Adrenal gland (tissue), 5 donors: ENCODE data around the gene SLC22A16.

ENCODE experiments used
- POLR2A ChIP-seq, 2 donors: fragments of 450-650 bp; IDR thresholded peaks; one replicate each; pipeline ENCODE4 v1.6.1; 2017; ENCODE audit warnings: antibody characterized with exemption in 2 of 2, mild to moderate bottlenecking in 2 of 2, moderate library complexity in 1 of 2
- TF ChIP-seq, protein P1 (sequence below), 6 experiments: fragments of 450-650 bp in 4 of 6; fragments of 200-600 bp in 2 of 6; sonication (generic) in 1 of 6; IDR thresholded peaks; 1 replicate in 5 of 6; 2 replicates in 1 of 6; pipeline versions ENCODE4 v1.5.1 to v1.8.0; 2016 to 2021; ENCODE audit warnings: antibody characterized with exemption in 6 of 6, mild to moderate bottlenecking in 2 of 6, moderate library complexity in 1 of 6
- donor health status: DM: no; HTN: no; CAD: no.

DNA sequence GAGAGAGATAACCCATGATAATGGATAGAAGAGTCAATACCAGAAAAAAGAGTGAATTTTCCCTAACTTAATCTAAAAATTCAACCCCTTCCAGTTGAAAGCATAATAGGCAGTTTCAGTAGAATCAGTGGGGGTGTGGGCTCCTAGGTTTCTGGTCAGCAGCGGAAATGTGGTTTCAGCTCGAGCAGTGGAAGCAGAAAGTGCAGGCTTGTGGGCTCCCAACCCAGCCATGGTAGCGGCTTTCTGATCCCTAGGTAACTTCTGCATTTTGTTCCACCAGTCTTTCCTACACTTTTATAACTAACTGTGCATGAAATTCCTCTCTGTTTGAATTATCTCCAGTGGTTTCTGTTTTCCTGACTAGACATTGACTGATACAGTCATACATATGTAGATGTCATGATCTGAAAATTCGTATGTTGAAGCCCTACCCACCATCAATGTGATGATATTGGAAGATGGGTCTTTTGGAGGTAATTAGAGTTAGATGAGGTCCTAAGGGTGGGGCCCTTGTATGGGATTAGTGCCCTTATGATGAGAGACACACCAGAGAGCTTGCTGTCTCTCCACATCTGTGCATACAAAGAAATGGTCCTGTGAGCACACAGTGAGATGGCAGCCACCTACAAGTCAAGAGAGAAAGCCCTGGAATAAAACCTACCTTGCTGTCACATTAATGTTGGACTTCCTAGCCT is 54.5 kb downstream of the SLC22A16 start:
- TF ChIP-seq, protein P1, sequence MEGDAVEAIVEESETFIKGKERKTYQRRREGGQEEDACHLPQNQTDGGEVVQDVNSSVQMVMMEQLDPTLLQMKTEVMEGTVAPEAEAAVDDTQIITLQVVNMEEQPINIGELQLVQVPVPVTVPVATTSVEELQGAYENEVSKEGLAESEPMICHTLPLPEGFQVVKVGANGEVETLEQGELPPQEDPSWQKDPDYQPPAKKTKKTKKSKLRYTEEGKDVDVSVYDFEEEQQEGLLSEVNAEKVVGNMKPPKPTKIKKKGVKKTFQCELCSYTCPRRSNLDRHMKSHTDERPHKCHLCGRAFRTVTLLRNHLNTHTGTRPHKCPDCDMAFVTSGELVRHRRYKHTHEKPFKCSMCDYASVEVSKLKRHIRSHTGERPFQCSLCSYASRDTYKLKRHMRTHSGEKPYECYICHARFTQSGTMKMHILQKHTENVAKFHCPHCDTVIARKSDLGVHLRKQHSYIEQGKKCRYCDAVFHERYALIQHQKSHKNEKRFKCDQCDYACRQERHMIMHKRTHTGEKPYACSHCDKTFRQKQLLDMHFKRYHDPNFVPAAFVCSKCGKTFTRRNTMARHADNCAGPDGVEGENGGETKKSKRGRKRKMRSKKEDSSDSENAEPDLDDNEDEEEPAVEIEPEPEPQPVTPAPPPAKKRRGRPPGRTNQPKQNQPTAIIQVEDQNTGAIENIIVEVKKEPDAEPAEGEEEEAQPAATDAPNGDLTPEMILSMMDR (IDR thresholded peaks at IDR 0.05): no peak
- no peak for TF ChIP-seq POLR2A (IDR thresholded peaks at IDR 0.05)
